GM19035 (cell line): ENCODE measurements around the gene TAF1C.
"Not testable (repeated sequence)": the region's sequence is repeated elsewhere in the genome, so short reads cannot be mapped to it uniquely, and the experiment has no call there.

ENCODE experiments used
- ATAC-seq: cut with Tn5 transposase; IDR thresholded peaks from one replicate; pipeline ENCODE4 v1.9.1; 2021; ENCODE audit not compliant: unreplicated experiment

TAF1C gene

GRCh38 chr16:84212631-84213030 is 25.8 kb upstream of the TAF1C start:
- ATAC-seq: no peak

GRCh38 chr16:84212154-84212553 is 25.3 kb upstream of the TAF1C start:
- no peak for ATAC-seq

- no peak for ATAC-seq
Measured at GRCh38 chr16:84209989-84210388, 23.1 kb upstream of the TAF1C start.

- no peak for ATAC-seq
Measured at GRCh38 chr16:84207879-84208278, 21.0 kb upstream of the TAF1C start.

- no peak for ATAC-seq
Measured at GRCh38 chr16:84207251-84207650, 20.4 kb upstream of the TAF1C start.

GRCh38 chr16:84205976-84206691 is 19.3 kb upstream of the TAF1C start:
- no peak for ATAC-seq

GRCh38 chr16:84205123-84205522 is 18.3 kb upstream of the TAF1C start:
- ATAC-seq: not testable (repeated sequence)

GRCh38 chr16:84204551-84204950 is 17.7 kb upstream of the TAF1C start:
- ATAC-seq: not testable (repeated sequence)

- ATAC-seq: no peak
Measured at GRCh38 chr16:84199861-84200260, 13.0 kb upstream of the TAF1C start.

- no peak for ATAC-seq
Measured at GRCh38 chr16:84199097-84199496, 12.2 kb upstream of the TAF1C start.

- no peak for ATAC-seq
Measured at GRCh38 chr16:84198401-84198800, 11.5 kb upstream of the TAF1C start.

GRCh38 chr16:84197466-84198128 is 10.7 kb upstream of the TAF1C start:
- ATAC-seq: no peak

- ATAC-seq: no peak
Measured at GRCh38 chr16:84196727-84197394, 10.0 kb upstream of the TAF1C start.

GRCh38 chr16:84196101-84196500 is 9.2 kb upstream of the TAF1C start:
- ATAC-seq: no peak

GRCh38 chr16:84195201-84196093 is 8.6 kb upstream of the TAF1C start:
- ATAC-seq: no peak

GRCh38 chr16:84194470-84195200 is 7.8 kb upstream of the TAF1C start:
- ATAC-seq: no peak

- ATAC-seq: no peak
Measured at GRCh38 chr16:84194018-84194417, 7.2 kb upstream of the TAF1C start.

- no peak for ATAC-seq
Measured at GRCh38 chr16:84193480-84193879, 6.6 kb upstream of the TAF1C start.

- no peak for ATAC-seq
Measured at GRCh38 chr16:84191466-84191865, 4.6 kb upstream of the TAF1C start.

GRCh38 chr16:84190731-84191388 is 4.0 kb upstream of the TAF1C start, which contains the start of gene ADAD2:
TSS of gene ADAD2 (plus strand) at chr16:84191157. CDS start at chr16:84191231, 74 bp downstream.
- ATAC-seq: no peak
